Cerebellar cortex (tissue), 1 donor: ENCODE results near the gene PCGF1.

Experiments used
- DNase-seq: peaks from one replicate; pipeline ENCODE4 v3.0.0-alpha.2; 2015; ENCODE audit warnings: low spot score

Gene PCGF1

DNA sequence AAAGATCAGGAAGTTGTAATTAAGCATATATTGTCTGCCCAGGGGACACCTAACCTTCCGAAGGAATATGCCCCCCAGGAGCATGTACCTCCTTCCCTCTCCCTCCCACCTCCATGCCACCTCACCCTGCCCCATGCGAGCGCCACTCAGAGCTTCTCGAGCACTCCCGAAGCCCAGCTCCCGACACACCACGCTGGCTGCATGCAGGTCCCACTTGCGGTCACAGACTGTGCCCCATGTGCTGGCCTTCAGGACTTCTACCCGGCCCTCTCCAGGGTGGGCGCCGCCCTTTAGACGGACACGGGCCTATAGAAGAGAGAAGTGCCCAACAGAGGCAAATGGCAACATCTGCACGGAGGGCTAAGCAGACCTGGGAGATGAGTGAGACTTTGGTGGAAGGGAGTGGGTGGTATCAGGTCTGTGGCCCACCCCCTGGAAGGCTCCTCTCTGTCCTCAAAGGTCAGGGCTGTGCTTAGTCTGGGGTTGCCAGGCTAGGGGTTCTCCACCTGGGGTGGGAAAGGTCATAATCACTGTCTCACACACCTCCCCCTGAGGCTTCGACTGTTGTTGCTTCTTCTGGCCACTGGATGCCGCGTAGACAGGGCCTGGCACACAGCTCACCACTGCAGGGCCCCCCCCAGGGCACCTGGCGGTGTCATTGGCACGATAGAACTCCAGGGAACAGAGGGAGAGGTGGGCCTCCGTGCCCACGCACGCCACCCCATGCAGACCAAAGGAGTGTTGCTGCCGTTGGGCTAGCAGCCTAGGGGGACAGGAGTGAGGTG lies 28.9 kb upstream of the PCGF1 start:
- DNase-seq, result no peak

DNA sequence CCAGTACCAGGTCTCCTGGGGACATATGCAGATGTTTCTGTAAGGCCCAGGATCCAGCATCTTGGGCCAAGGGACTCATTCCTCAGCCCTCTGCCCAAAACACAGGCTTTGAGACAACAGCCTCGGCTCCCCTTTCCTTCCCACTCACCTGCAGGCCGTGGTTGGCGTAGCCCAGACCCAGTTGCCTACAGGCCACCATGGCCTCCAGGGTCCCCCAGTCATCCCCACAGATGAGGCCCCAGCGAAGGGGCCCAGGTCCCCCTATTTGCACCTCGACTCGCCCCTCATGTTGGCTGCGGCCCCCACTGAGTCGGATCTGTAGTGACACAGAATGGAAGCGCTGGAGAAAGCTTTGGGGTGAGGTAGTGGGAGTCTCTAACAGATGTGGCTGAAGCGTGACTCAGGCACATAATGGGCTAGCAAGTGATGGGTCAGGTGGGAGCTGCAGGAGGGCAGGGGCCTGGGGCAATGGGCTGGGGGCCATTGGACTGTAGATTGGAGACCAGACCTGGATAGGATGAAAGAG lies 28.0 kb upstream of the PCGF1 start:
- DNase-seq, result no peak

- DNase-seq, result no peak
Observed at GRCh38 chr2:74534411-74534810, 26.9 kb upstream of the PCGF1 start.

GRCh38 chr2:74533464-74533863 lies 26.0 kb upstream of the PCGF1 start:
- no peak for DNase-seq

DNA sequence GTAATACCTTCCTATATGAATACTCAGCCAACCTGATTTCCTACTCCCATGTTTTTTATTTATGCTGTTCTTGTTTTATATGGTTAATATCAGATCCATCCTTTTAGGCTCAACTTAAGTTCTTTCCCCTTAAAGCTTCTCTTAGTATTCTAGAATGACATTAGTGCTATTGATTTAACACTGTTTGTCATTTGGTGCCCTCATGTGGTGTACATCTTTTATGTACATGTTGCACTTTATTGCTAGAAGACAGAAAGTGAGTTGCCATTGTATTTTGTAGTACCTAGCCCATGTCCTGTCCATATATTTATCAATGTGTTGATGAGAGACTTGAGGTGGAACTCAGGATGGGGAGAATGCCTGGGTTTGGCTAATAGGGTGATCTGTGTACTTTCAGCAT lies 24.7 kb upstream of the PCGF1 start:
- DNase-seq, result peak; percentile 55

- DNase-seq, result no peak
Observed at GRCh38 chr2:74531666-74532065, 24.2 kb upstream of the PCGF1 start.

GRCh38 chr2:74530239-74531187 lies 23.0 kb upstream of the PCGF1 start:
- peak; percentile 28 for DNase-seq

- DNase-seq, result peak; percentile 99
Observed at GRCh38 chr2:74529357-74530238, 22.1 kb upstream of the PCGF1 start, which contains the start of the genes AUP1 and HTRA2. Gene AUP1 (minus strand): TSS chr2:74529706. CDS start chr2:74529629, 77 bp downstream. Gene HTRA2 (plus strand): TSS chr2:74529933. CDS start chr2:74530007, 74 bp downstream.

- no peak for DNase-seq
Observed at GRCh38 chr2:74528600-74529356, 21.3 kb upstream of the PCGF1 start.

DNA sequence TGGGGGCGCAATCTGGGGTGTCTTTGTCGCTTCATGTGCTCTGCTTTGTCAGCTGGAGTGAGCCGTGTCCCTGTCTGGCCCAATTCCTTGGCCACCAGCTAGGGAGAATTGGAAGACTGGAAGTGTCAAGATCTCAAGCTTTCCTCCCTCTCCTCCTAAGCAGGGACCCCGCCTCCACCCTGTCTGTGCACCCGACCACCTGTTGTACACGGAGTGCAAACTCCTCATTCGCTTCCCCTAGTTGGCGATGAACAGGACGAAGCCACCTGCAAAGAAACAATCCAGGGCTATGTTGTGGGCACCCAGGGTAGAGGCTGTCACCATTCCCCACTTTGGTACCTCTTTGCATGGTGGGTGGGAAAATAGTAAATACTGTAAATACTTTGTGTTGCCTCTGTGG lies 20.2 kb upstream of the PCGF1 start:
- DNase-seq, result no peak

DNA sequence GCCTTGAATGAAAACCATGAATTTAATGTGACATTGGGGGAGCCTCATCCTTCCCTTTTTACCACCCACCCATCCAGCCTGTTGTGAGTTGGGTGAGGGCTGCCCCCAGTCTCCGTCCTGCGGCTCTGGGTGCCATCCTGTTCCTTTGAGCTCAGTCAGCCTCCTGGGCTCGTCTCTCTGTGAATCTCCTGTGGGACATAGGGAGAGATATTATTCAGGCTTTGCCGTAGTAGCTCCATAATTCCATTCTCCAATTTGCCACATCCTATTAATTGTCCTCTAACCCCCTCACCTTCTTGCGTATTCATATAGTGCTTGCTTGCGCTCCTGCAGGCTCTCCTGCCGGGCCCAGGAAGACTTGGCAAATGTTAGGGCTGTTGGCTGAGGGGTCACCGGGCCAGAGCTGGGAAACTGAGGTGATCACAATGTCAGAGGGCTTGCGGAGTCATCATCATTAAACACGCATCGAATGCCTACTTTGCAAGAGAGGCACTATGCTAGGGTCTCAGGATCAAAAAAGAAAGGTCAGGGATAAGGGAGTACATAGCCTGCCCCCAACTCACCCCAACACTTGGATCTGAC lies 19.2 kb upstream of the PCGF1 start:
- DNase-seq, result no peak

DNA sequence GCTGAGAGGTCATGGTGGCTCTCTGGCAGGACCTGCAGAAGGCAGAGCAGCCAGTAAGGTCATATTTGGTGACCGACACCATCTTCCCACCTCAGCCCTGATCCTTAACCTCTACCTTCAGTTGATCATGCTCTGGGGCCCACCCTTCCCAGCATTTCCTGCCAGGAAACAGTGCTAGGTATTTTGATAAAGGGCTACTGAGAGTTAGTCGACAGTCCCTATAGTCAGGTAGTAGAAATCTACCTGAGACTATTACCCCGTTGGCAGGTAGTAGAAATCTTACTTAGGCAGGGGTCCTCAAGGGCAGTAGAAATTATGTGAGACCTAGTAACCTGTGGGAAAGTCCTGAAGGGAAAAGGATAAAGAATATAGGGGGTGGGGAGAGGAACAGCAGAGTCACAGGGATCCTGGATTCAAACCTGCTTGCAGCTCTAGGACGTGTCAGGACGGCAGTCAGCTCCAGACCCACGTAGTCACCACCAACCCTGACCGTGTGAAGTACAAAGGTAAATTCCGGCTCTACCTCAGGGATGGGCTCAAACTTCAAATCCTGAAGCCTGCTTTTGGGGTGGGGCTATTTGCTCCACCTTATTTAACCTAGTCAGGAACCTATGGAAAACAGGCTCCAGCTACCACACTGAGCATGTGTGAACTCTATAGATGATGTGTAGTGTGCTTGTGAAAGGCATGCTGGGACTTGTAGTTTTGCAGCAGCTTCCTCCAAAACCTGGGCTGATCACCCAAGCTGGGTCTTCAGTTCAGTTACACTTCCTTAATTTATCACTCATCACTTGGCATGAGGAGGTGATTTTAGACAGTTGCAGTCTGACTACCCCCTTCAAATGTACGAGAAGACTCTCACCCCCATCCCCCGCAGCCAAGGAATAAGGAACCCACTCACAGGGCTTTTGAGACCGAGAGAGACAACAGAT lies 18.5 kb upstream of the PCGF1 start, which contains the start of gene DQX1:
Gene DQX1, minus strand, starts transcription at position 515 of the 932 bp plus-strand sequence. Its CDS starts 502 bp downstream, at position 13.
- peak; percentile 69 for DNase-seq

- DNase-seq, result no peak
Observed at GRCh38 chr2:74524955-74525716, 17.6 kb upstream of the PCGF1 start.

DNA sequence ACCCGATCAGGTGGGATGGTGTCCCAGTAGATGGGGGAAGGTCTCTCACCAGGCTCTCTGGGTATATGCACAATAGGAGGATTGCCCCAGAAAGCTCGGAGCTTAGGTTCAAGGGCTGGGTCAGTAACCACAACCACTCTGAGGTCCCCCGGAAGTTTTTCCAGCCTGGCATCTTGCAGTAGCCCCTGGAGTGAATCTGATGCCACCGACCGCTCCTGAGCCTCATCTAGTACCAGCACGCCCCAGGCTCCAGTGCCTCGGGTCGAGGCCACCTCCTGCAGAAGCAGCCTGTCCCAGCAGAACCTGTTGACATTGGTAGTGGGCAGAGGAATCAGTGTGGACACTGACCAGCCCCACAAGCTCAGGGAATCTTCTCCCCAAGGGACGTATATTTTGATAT lies 16.5 kb upstream of the PCGF1 start:
- no peak for DNase-seq

DNA sequence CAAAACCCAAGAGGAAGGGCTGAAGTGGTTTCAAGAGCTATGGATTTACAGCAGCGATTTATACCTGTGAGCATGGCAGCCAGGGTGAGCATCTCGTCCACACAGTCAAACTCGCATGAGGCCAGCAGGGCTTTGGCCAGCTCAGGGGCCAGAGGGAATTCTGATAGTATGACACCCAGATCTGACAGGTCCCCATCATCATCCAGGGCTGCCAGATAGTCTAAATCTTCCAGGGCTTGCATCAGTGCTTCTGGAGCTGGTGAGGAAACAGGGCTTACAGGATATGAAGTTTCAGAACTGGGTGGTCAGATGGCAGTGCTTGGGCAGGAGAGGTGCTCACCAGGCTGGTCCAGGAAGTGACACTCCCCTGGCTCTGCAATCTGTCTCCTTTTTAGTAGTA lies 15.0 kb upstream of the PCGF1 start:
- DNase-seq, result no peak

GRCh38 chr2:74516650-74517049 lies 9.2 kb upstream of the PCGF1 start:
- DNase-seq, result no peak

DNA sequence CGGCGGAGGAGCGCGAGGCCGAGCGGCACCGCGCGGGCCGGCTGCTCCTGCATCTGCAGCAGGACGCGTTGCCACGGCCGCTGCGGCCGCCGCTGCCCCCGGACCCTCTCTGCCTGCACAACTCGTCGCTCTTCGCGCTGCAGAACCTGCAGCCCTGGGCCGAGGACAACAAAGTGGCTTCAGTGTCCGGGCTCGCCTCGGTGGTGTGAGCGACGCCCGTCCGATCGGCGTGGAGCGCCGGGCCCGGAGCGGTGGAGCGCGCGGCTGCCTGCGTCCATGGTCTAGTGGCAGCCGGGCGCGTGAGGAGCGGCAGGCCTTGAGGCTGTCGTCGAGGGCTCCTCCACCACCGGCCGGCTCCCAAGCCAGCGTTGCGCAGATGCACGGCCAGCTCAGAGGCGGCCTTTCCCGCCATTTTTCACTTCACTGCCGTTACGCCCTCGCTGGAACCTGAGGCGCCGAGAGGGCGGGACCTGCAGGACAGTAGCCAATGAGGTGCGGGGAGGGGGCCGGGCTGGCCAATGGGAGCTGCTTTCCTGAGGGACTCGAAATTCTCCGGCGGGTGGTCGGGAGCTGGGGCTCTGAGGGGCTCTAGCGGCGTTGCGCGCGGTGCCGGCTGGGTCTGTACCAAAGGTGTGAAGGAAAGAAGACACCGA lies 8.6 kb upstream of the PCGF1 start:
- DNase-seq, result peak; percentile 22
